ES-I3 (cell line): ENCODE measurements around the gene ADAMTSL4.
"Not testable (repeated sequence)": the region's sequence is repeated elsewhere in the genome, so short reads cannot be mapped to it uniquely, and the experiment has no call there.

Experiments
- H3K36me3 ChIP-seq: 2 replicates; pipeline ENCODE4 v1.6.1; 2013; ENCODE audit warnings: mild to moderate bottlenecking, low read length, control low read depth, moderate library complexity; ENCODE audit not compliant: insufficient read depth
- H3K4me1 ChIP-seq: 2 replicates; pipeline ENCODE4 v1.6.1; 2013; ENCODE audit warnings: mild to moderate bottlenecking, control low read depth, low read length; ENCODE audit not compliant: insufficient read depth
- H3K9ac ChIP-seq: 2 replicates; pipeline ENCODE4 v1.6.1; 2013; ENCODE audit warnings: low read depth, mild to moderate bottlenecking, low read length, moderate library complexity
- H3K9me3 ChIP-seq: 2 replicates; pipeline ENCODE4 v1.6.1; 2013; ENCODE audit warnings: mild to moderate bottlenecking, low read length, moderate library complexity; ENCODE audit not compliant: control insufficient read depth, insufficient read depth

Gene ADAMTSL4

DNA sequence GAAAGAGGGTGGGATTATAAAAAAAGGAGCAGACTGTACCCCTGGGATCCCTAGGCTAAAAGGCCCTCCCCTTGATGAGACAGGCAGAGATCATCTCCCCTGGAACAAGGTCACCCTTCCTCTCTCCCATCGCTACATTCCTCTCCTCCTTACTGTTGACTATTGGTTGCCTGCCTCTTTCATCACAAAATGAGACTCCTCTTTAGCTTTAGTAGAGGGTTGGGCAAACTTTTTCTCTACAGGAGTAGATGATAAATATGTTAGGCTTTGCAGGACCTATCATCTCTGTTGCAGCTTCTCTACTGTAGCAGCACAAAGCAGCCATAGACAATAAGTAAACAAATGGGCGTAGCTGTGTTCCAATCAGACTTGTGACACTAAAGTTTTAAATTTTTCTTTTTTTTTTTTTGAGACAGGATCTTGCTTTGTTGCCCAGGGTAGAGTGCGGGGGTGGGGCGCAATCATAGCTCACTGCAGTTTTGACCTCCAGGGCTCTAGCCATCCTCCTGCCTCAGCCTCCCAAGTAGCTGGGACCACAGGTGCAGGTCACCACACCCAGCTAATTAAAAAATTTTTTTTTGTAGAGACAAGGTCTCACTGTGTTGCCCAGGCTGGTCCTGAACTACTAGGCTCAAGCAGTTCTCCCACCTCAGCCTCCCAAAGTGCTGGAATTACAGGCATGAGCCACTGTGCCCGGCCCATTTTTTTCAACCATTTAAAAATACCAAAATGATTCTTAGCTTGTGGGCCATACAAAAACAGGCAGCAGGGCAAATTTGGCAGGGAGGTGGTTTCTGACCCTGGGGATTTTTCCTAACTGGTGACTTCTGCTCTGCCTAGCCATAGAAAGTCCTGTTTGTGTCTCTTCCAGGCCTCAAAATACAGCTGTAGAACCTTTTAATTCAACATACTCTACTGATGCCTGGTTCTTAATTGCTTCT lies 15.1 kb downstream of the ADAMTSL4 start:
- peaks cover 43% of the 10 kb centered on the region for H3K4me1 ChIP-seq
- H3K9ac ChIP-seq = no peak overlapping the region

GRCh38 chr1:150565240-150565991 lies 16.2 kb downstream of the ADAMTSL4 start:
- H3K9me3 ChIP-seq, H3K36me3 ChIP-seq, H3K9ac ChIP-seq: not testable (repeated sequence)
- peaks cover 45% of the 10 kb centered on the region for H3K4me1 ChIP-seq

More for the DNA sequence above, 15.1 kb downstream of the ADAMTSL4 start:
- Histone ChIP-seq H3K36me3 (no peaks in the 10 kb centered on the region), H3K9me3 (no peaks in the 10 kb centered on the region)

DNA sequence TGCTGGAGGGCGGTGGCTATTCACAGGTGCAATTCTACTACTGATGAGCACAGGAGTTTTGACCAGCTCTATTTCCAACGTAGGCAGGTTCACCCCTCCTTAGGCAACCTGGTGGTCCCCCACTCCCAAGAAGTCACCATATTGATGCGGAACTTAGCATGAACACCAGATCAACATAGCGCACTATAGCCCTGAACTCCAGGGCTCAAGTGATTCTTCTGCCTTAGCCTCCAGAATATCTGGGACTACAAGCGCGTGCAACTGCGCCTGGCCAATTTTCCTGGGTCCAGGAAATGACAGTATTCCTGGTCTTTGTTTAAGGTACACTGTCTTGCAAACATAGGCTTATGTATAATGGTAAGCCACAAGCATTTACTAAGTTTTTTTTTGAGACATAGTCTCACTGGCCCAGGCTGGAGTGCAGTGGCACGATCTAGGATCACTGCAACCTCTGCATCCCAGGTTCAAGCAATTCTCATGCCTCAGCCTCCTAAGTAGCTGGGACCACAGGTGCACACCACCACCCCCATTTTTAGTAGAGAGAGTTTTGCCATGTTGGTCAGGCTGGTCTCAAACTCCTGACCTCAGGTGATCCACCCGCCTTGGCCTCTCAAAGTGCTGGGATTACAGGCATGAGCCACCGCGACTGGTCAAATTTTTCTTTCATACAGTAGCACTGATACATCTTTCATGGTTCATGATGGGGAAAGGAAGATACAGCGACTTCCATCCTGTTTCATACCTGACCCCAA lies 17.6 kb downstream of the ADAMTSL4 start:
- H3K36me3 ChIP-seq = no peaks in the 10 kb centered on the region
- no peaks in the 10 kb centered on the region for H3K9me3 ChIP-seq
- peak overlapping the region; percentile 24 for H3K9ac ChIP-seq
- peaks cover 44% of the 10 kb centered on the region for H3K4me1 ChIP-seq

GRCh38 chr1:150567341-150567716 lies 18.1 kb downstream of the ADAMTSL4 start:
- no peaks in the 10 kb centered on the region for H3K9me3 ChIP-seq

DNA sequence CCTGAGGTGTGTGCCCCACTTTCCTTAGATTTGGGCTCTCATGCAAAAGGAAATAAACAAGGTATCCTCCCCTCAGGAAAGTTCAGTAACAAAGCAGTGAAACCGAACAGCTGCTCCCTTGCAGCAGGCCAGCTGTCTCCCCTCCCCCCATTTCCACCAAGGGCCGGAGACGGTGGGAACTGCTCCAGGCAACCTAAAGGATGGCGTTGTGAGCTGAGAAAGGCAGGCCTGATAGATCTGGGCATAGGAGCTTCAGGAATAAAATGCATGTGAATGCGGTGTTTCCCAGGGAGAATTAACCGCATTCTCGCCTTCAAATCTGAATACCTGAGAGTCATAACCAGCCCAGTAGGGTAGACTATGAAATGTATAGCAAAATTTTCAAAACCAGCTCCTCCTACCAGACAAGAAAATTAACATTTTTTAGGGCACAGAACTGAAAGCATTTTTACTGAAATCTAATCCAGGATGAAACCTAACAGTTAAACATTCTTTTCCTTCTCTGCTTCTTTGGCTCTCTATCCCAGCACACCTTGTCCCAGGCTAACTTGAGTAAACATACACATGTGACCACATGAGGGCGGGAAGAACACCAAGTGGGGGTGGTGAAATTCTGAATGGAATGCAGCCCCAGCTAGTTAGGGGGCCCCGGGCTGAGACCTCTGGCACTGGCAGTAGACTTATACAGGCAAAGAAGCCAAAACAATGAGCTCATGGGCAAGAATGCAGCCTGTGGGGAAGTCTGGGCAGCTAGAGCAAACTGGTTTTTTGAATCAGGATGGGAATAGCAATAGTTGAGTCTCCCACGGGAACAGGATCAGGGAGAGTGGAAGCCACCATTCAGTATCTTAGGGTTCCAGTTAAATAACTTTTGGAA lies 18.7 kb downstream of the ADAMTSL4 start:
- H3K4me1 ChIP-seq = peaks cover 40% of the 10 kb centered on the region
- H3K36me3 ChIP-seq = peaks cover 4% of the 10 kb centered on the region; the same call in 1 of the 2 replicates
- peak overlapping the region; percentile 24 for H3K9ac ChIP-seq
- H3K9me3 ChIP-seq = no peaks in the 10 kb centered on the region

More at GRCh38 chr1:150567341-150567716, 18.1 kb downstream of the ADAMTSL4 start:
- Histone ChIP-seq H3K36me3 (no peaks in the 10 kb centered on the region), H3K4me1 (peaks cover 44% of the 10 kb centered on the region), H3K9ac (peak overlapping the region; percentile 24)

DNA sequence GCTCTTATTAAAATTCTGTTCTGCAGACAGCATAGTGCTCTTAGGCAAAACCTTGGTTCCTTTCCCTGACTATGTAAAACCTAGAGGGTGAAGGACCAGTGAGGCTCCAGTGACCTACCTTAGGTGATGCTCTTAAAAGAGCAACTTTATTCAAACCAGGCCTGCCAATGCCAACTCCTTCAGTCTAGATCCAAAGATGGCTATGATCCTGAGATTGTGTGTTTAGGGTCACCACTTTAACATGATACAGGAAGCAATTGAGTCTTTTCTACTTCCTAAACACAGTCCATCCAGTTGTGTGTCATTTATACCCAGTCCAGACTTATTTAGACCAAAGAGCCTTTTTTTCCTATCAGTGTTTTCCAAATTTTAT lies 19.4 kb downstream of the ADAMTSL4 start:
- Histone ChIP-seq H3K9ac (no peak overlapping the region; the same call in 1 of the 2 replicates), H3K4me1 (peaks cover 39% of the 10 kb centered on the region), H3K9me3 (no peaks in the 10 kb centered on the region), H3K36me3 (peaks cover 10% of the 10 kb centered on the region; the same call in 1 of the 2 replicates)

GRCh38 chr1:150572918-150573647 lies 23.9 kb downstream of the ADAMTSL4 start:
- peaks cover 50% of the 10 kb centered on the region for H3K36me3 ChIP-seq
- no peak overlapping the region for H3K9ac ChIP-seq
- H3K4me1 ChIP-seq = peaks cover 39% of the 10 kb centered on the region
- H3K9me3 ChIP-seq = 0 out of 2 replicates have a peak, but pooled peaks cover 3% of the 10 kb centered on the region

- Histone ChIP-seq H3K4me1 (peaks cover 36% of the 10 kb centered on the region), H3K36me3 (peaks cover 56% of the 10 kb centered on the region)
- H3K9ac ChIP-seq, H3K9me3 ChIP-seq: not testable (repeated sequence)
Measured at GRCh38 chr1:150573648-150574071, 24.5 kb downstream of the ADAMTSL4 start.

GRCh38 chr1:150574260-150575071 lies 25.3 kb downstream of the ADAMTSL4 start:
- H3K9me3 ChIP-seq = 0 out of 2 replicates have a peak, but pooled peaks cover 3% of the 10 kb centered on the region

GRCh38 chr1:150575072-150575489 lies 25.9 kb downstream of the ADAMTSL4 start:
- 0 out of 2 replicates have a peak, but pooled peaks cover 3% of the 10 kb centered on the region for H3K9me3 ChIP-seq
- H3K36me3 ChIP-seq = peaks cover 57% of the 10 kb centered on the region
- H3K9ac ChIP-seq = peak overlapping the region; percentile 99
- H3K4me1 ChIP-seq = peaks cover 32% of the 10 kb centered on the region

More at GRCh38 chr1:150574260-150575071, 25.3 kb downstream of the ADAMTSL4 start:
- Histone ChIP-seq H3K36me3 (peaks cover 57% of the 10 kb centered on the region), H3K9ac (no peak overlapping the region), H3K4me1 (peaks cover 33% of the 10 kb centered on the region)

- Histone ChIP-seq H3K9ac (peak overlapping the region; percentile 99), H3K9me3 (0 out of 2 replicates have a peak, but pooled peaks cover 3% of the 10 kb centered on the region), H3K36me3 (peaks cover 57% of the 10 kb centered on the region), H3K4me1 (peaks cover 32% of the 10 kb centered on the region)
Measured at GRCh38 chr1:150575518-150576366, 26.5 kb downstream of the ADAMTSL4 start.
